NT2/D1 (cell line): ENCODE data around the gene CACNA2D2.

Source experiments
- SUZ12 ChIP-seq: IDR thresholded peaks from 2 replicates; pipeline ENCODE4 v1.6.1; 2011; ENCODE audit not compliant: insufficient read length, insufficient read depth; ENCODE audit errors: extremely low read depth
- YY1 ChIP-seq: IDR thresholded peaks from 2 replicates; pipeline ENCODE4 v1.6.1; 2011; ENCODE audit not compliant: insufficient read length, insufficient read depth

- TF ChIP-seq SUZ12: no peak
- no peak for TF ChIP-seq YY1
Observed at GRCh38 chr3:50365080-50365841, 138.2 kb downstream of the CACNA2D2 start.
